NCI-H2196 (cell line): Measurements from ENCODE around the gene CCSER2.
"Not testable (repeated sequence)": the region's sequence is repeated elsewhere in the genome, so short reads cannot be mapped to it uniquely, and the experiment has no call there.

Source experiments
- DNase-seq: peaks from one replicate; lab custom pipeline; 2025; ENCODE audit not compliant: unreplicated experiment; lab: John Stamatoyannopoulos, UW

Gene CCSER2

GRCh38 chr10:84312816-84313215, 15.6 kb upstream of the CCSER2 start:
- no peak for DNase-seq

- no peak for DNase-seq
These were observed 14.1 kb upstream of the CCSER2 start for GRCh38 chr10:84314275-84314674.

- no peak for DNase-seq
These were observed 11.2 kb upstream of the CCSER2 start for GRCh38 chr10:84317174-84317573.

GRCh38 chr10:84321902-84322301, 6.5 kb upstream of the CCSER2 start:
- DNase-seq: no peak

GRCh38 chr10:84323566-84323965, 4.8 kb upstream of the CCSER2 start:
- DNase-seq: not testable (repeated sequence)

- DNase-seq: not testable (repeated sequence)
These were observed 1.4 kb upstream of the CCSER2 start for GRCh38 chr10:84326995-84327394.

GRCh38 chr10:84329196-84329611, 815 bp downstream of the CCSER2 start:
- no peak for DNase-seq

GRCh38 chr10:84329986-84330651, 1.7 kb downstream of the CCSER2 start:
- no peak for DNase-seq

GRCh38 chr10:84331091-84331490, 2.7 kb downstream of the CCSER2 start:
- no peak for DNase-seq

GRCh38 chr10:84333864-84334451, 5.6 kb downstream of the CCSER2 start:
- DNase-seq: no peak

- no peak for DNase-seq
These were observed 6.4 kb downstream of the CCSER2 start for GRCh38 chr10:84334811-84335210.

- DNase-seq: no peak
These were observed 7.1 kb downstream of the CCSER2 start for GRCh38 chr10:84335516-84335915.

- DNase-seq: no peak
These were observed 8.2 kb downstream of the CCSER2 start for GRCh38 chr10:84336406-84337090.

- no peak for DNase-seq
These were observed 8.8 kb downstream of the CCSER2 start for GRCh38 chr10:84337199-84337598.

GRCh38 chr10:84339025-84339424, 10.6 kb downstream of the CCSER2 start:
- DNase-seq: no peak

GRCh38 chr10:84340187-84340586, 11.8 kb downstream of the CCSER2 start:
- DNase-seq: no peak

- no peak for DNase-seq
These were observed 12.5 kb downstream of the CCSER2 start for GRCh38 chr10:84340632-84341537.

GRCh38 chr10:84341538-84341856, 13.1 kb downstream of the CCSER2 start:
- DNase-seq: no peak

GRCh38 chr10:84341983-84342382, 13.6 kb downstream of the CCSER2 start:
- no peak for DNase-seq

- no peak for DNase-seq
These were observed 14.2 kb downstream of the CCSER2 start for GRCh38 chr10:84342584-84342983.

GRCh38 chr10:84343831-84344230, 15.4 kb downstream of the CCSER2 start:
- DNase-seq: no peak
